ENCODE measurements around the gene COG5.

GRCh38 chr7:107255602-107256001, 308.1 kb downstream of the COG5 start:
- no peak for TF ChIP-seq CTCF (IDR thresholded peaks at IDR 0.05)
- no peak for TF ChIP-seq GABPA (IDR thresholded peaks at IDR 0.05; ENCODE audit: low read depth)

All from SK-N-SH (cell line).